ENCODE measurements around the gene TNFAIP8L1. TPM values are rescaled to one million over a fixed set of nuclear protein-coding genes. Genes with fewer than 3 reads are reported as not detected.

TNFAIP8L1 gene
- total RNA-seq, 2 donors from 2014 or later, result 18.0 to 23.6 TPM

- Mint-ChIP-seq H3K27me3 (no peaks in the 10 kb centered on the region), H3K36me3 (ENCODE audit: low read depth) (peaks cover 73% of the 10 kb centered on the region), H3K4me3 (no peak overlapping the region), H3K4me1 (no peaks in the 10 kb centered on the region), H3K9me3 (no peaks in the 10 kb centered on the region), H3K27ac (no peak overlapping the region)
- no peak for ATAC-seq (replicated peaks)
These were observed 53.1 kb downstream of the TNFAIP8L1 start for GRCh38 chr19:4692251-4693077.

GRCh38 chr19:4693078-4693350 lies 53.7 kb downstream of the TNFAIP8L1 start:
- H3K27me3 Mint-ChIP-seq, result no peaks in the 10 kb centered on the region
- H3K9me3 Mint-ChIP-seq, result no peaks in the 10 kb centered on the region
- ATAC-seq (replicated peaks), result no peak

GRCh38 chr19:4693471-4694121 lies 54.3 kb downstream of the TNFAIP8L1 start:
- Mint-ChIP-seq H3K27me3 (no peaks in the 10 kb centered on the region), H3K9me3 (no peaks in the 10 kb centered on the region), H3K27ac (no peak overlapping the region), H3K36me3 (ENCODE audit: low read depth) (peaks cover 85% of the 10 kb centered on the region), H3K4me1 (no peaks in the 10 kb centered on the region), H3K4me3 (no peak overlapping the region)
- ATAC-seq (replicated peaks), result no peak

More at GRCh38 chr19:4693078-4693350, 53.7 kb downstream of the TNFAIP8L1 start:
- Mint-ChIP-seq H3K4me3 (no peak overlapping the region), H3K27ac (no peak overlapping the region), H3K4me1 (no peaks in the 10 kb centered on the region), H3K36me3 (ENCODE audit: low read depth) (peaks cover 79% of the 10 kb centered on the region)

- no peaks in the 10 kb centered on the region for H3K4me1 Mint-ChIP-seq
- no peak overlapping the region for H3K27ac Mint-ChIP-seq
- no peaks in the 10 kb centered on the region for H3K27me3 Mint-ChIP-seq
- H3K36me3 Mint-ChIP-seq (ENCODE audit: low read depth), result peaks cover 90% of the 10 kb centered on the region
- no peaks in the 10 kb centered on the region for H3K9me3 Mint-ChIP-seq
- H3K4me3 Mint-ChIP-seq, result no peak overlapping the region
- ATAC-seq (replicated peaks), result no peak
These were observed 55.1 kb downstream of the TNFAIP8L1 start for GRCh38 chr19:4694211-4694987.

GRCh38 chr19:4695224-4695731 lies 56.0 kb downstream of the TNFAIP8L1 start:
- no peak for ATAC-seq (replicated peaks)
- H3K36me3 Mint-ChIP-seq (ENCODE audit: low read depth), result peaks cover 91% of the 10 kb centered on the region
- H3K27me3 Mint-ChIP-seq, result no peaks in the 10 kb centered on the region
- H3K27ac Mint-ChIP-seq, result no peak overlapping the region
- H3K4me3 Mint-ChIP-seq, result no peak overlapping the region
- no peaks in the 10 kb centered on the region for H3K9me3 Mint-ChIP-seq
- no peaks in the 10 kb centered on the region for H3K4me1 Mint-ChIP-seq

- no peaks in the 10 kb centered on the region for H3K9me3 Mint-ChIP-seq
- peaks cover 93% of the 10 kb centered on the region for H3K36me3 Mint-ChIP-seq (ENCODE audit: low read depth)
- no peaks in the 10 kb centered on the region for H3K27me3 Mint-ChIP-seq
- H3K4me1 Mint-ChIP-seq, result no peaks in the 10 kb centered on the region
- H3K27ac Mint-ChIP-seq, result no peak overlapping the region
- no peak for ATAC-seq (replicated peaks)
- H3K4me3 Mint-ChIP-seq, result no peak overlapping the region
These were observed 58.0 kb downstream of the TNFAIP8L1 start for GRCh38 chr19:4697304-4697703.

GRCh38 chr19:4699826-4700692 lies 60.7 kb downstream of the TNFAIP8L1 start:
- no peak for ATAC-seq (replicated peaks)
- Mint-ChIP-seq H3K27ac (no peak overlapping the region), H3K36me3 (ENCODE audit: low read depth) (peaks cover 90% of the 10 kb centered on the region), H3K9me3 (no peaks in the 10 kb centered on the region), H3K27me3 (no peaks in the 10 kb centered on the region), H3K4me1 (no peaks in the 10 kb centered on the region), H3K4me3 (no peak overlapping the region)

- Mint-ChIP-seq H3K4me1 (no peaks in the 10 kb centered on the region), H3K27me3 (no peaks in the 10 kb centered on the region), H3K4me3 (no peak overlapping the region), H3K36me3 (ENCODE audit: low read depth) (peaks cover 84% of the 10 kb centered on the region), H3K27ac (no peak overlapping the region), H3K9me3 (no peaks in the 10 kb centered on the region)
- ATAC-seq (replicated peaks), result no peak
These were observed 61.3 kb downstream of the TNFAIP8L1 start for GRCh38 chr19:4700693-4700970.

GRCh38 chr19:4701557-4701956 lies 62.2 kb downstream of the TNFAIP8L1 start:
- no peaks in the 10 kb centered on the region for H3K4me1 Mint-ChIP-seq
- no peak overlapping the region for H3K4me3 Mint-ChIP-seq
- ATAC-seq (replicated peaks), result no peak
- no peaks in the 10 kb centered on the region for H3K9me3 Mint-ChIP-seq
- H3K27ac Mint-ChIP-seq, result no peak overlapping the region
- H3K36me3 Mint-ChIP-seq (ENCODE audit: low read depth), result peaks cover 76% of the 10 kb centered on the region
- H3K27me3 Mint-ChIP-seq, result no peaks in the 10 kb centered on the region

- H3K4me1 Mint-ChIP-seq, result no peaks in the 10 kb centered on the region
- no peak overlapping the region for H3K4me3 Mint-ChIP-seq
- H3K27me3 Mint-ChIP-seq, result no peaks in the 10 kb centered on the region
- no peak for ATAC-seq (replicated peaks)
- no peak overlapping the region for H3K27ac Mint-ChIP-seq
- no peaks in the 10 kb centered on the region for H3K9me3 Mint-ChIP-seq
- peaks cover 64% of the 10 kb centered on the region for H3K36me3 Mint-ChIP-seq (ENCODE audit: low read depth)
These were observed 63.4 kb downstream of the TNFAIP8L1 start for GRCh38 chr19:4702764-4703163.

GRCh38 chr19:4703671-4704316 lies 64.5 kb downstream of the TNFAIP8L1 start:
- H3K4me3 Mint-ChIP-seq, result no peak overlapping the region
- H3K4me1 Mint-ChIP-seq, result no peaks in the 10 kb centered on the region
- peaks cover 60% of the 10 kb centered on the region for H3K36me3 Mint-ChIP-seq (ENCODE audit: low read depth)
- no peaks in the 10 kb centered on the region for H3K27me3 Mint-ChIP-seq
- ATAC-seq (replicated peaks), result no peak
- no peaks in the 10 kb centered on the region for H3K9me3 Mint-ChIP-seq
- no peak overlapping the region for H3K27ac Mint-ChIP-seq

GRCh38 chr19:4704317-4704673 lies 65.0 kb downstream of the TNFAIP8L1 start:
- Mint-ChIP-seq H3K27ac (no peak overlapping the region), H3K36me3 (ENCODE audit: low read depth) (peaks cover 62% of the 10 kb centered on the region), H3K4me3 (no peak overlapping the region), H3K27me3 (no peaks in the 10 kb centered on the region), H3K9me3 (no peaks in the 10 kb centered on the region), H3K4me1 (no peaks in the 10 kb centered on the region)
- ATAC-seq (replicated peaks), result no peak

Data from activated T-helper 17 cell treated with anti-CD3 and anti-CD28 coated beads, Interleukin-2, amount 50 U/mL, for 72 hours (primary cell).